Right lobe of liver (tissue), 6 donors: ENCODE measurements around the gene SYT17. TPM values are rescaled to one million over a fixed set of nuclear protein-coding genes. Genes with fewer than 3 reads are reported as not detected.

Source experiments
- ATAC-seq, 4 donors: fragments of 200-7000 bp; cut with Tn5 transposase; one replicate each; pipeline ENCODE4 v1.9.1; 2020; ENCODE audit warnings: mild to moderate bottlenecking in 4 of 4, moderate library complexity in 4 of 4
- DNase-seq, 3 donors: peaks; one replicate each; pipeline ENCODE4 v3.0.0-alpha.2; 2020
- H3K27ac ChIP-seq, 3 donors: fragments of 200-600 bp; one replicate each; pipeline ENCODE4 v1.8.0; 2022
- H3K27me3 ChIP-seq, 2 donors: fragments of 200-600 bp; one replicate each; pipeline ENCODE4 v1.8.0; 2022
- H3K36me3 ChIP-seq, 4 donors: fragments of 200-600 bp; sonication (generic) in 1 of 4; one replicate each; pipeline versions ENCODE4 v1.5.1 to v1.8.0; 2017 to 2022; ENCODE audit warnings: control low read depth in 1 of 4
- H3K4me1 ChIP-seq, 4 donors: fragments of 200-600 bp; sonication (generic) in 1 of 4; one replicate each; pipeline versions ENCODE4 v1.5.1 to v1.8.0; 2017 to 2022; ENCODE audit warnings: control low read depth in 1 of 4
- H3K4me3 ChIP-seq, 3 donors: fragments of 200-600 bp; one replicate each; pipeline ENCODE4 v1.8.0; 2022
- H3K9me3 ChIP-seq, 4 donors: fragments of 200-600 bp; sonication (generic) in 1 of 4; one replicate each; pipeline versions ENCODE4 v1.5.1 to v1.8.0; 2017 to 2022; ENCODE audit warnings: control low read depth in 1 of 4
- CTCF ChIP-seq, 4 donors: fragments of 200-600 bp in 3 of 4; fragments of 450-650 bp in 1 of 4; IDR thresholded peaks; one replicate each; pipeline versions ENCODE4 v1.5.1 to v1.8.0; 2016 to 2022; ENCODE audit warnings: antibody characterized with exemption in 4 of 4, mild to moderate bottlenecking in 2 of 4
- POLR2A ChIP-seq: fragments of 450-650 bp; IDR thresholded peaks from one replicate; pipeline ENCODE4 v1.6.1; 2017; ENCODE audit warnings: antibody characterized with exemption, mild to moderate bottlenecking
- WGBS: methylation state at CpG from one replicate; pipeline ENCODE4 v1.1.6; 2018; ENCODE audit warnings: low coverage, low lambda C conversion rate; ENCODE audit not compliant: insufficient coverage; ENCODE audit errors: missing lambda C conversion rate; 5-methylcytosine and 5-hydroxymethylcytosine counted together
- intact Hi-C, 2 donors: fragments of 100-400 bp; cut with DNase I; formaldehyde crosslinking; loops; one replicate each; pipeline versions ENCODE4 v1.11.2 to v1.14.1; 2022
- total RNA-seq, 6 experiments: library from RNA; depleted of rRNA in 2 of 6; stranded (reverse); fragments of >200 nt in 2 of 6; fragmentation: NEBNext Ultra II Directional in 3 of 6; extraction: Animal tissue kit (Norgen Biotek cat#: 25700) in 3 of 6; gene quantifications; one replicate each; pipeline versions ENCODE4 v1.1.0 to v1.2.4, GENCODE V29; 2016 to 2023
- donor health status: DM: no; HTN: yes; CAD: no.
- donor health status: DM: no; HTN: no; CAD: no.
- donor health status: DM: no; HTN: no; CAD: no.
- donor health status: DM: no; HTN: yes; CAD: no.
- donor health status: DM: no; HTN: yes; CAD: no.

SYT17 gene
- total RNA-seq, 6 experiments from 2014 or later = 8.2 to 14.1 (median 9.5) TPM

GRCh38 chr16:19140396-19140795 lies 27.6 kb upstream of the SYT17 start:
- Histone ChIP-seq H3K27me3 (no peaks in the 10 kb centered on the region), H3K36me3 (no peaks in the 10 kb centered on the region), H3K4me1 (peaks cover 0 to 2% (median 0%) of the 10 kb centered on the region in 4 donors), H3K27ac (no peak overlapping the region), H3K9me3 (no peaks in the 10 kb centered on the region), H3K4me3 (no peak overlapping the region)
- DNase-seq = no peak
- no peak for TF ChIP-seq POLR2A
- no peak for TF ChIP-seq CTCF (IDR thresholded peaks at IDR 0.05)
- 65% methylated on average over 2 of the region's 2 CpGs for WGBS
- intact Hi-C loops = no loop called here
- no peak for ATAC-seq

GRCh38 chr16:19142939-19143598 lies 25.0 kb upstream of the SYT17 start:
- Histone ChIP-seq H3K4me1 (peaks cover 0 to 2% (median 0%) of the 10 kb centered on the region in 4 donors), H3K27me3 (no peaks in the 10 kb centered on the region), H3K27ac (no peak overlapping the region), H3K36me3 (no peaks in the 10 kb centered on the region), H3K4me3 (no peak overlapping the region), H3K9me3 (no peaks in the 10 kb centered on the region)
- intact Hi-C loops = no loop called here
- 88% methylated on average over 6 of the region's 8 CpGs for WGBS
- TF ChIP-seq POLR2A = no peak
- TF ChIP-seq CTCF (IDR thresholded peaks at IDR 0.05) = no peak
- ATAC-seq (no peak), DNase-seq (no peak)

GRCh38 chr16:19143599-19143956 lies 24.5 kb upstream of the SYT17 start:
- ATAC-seq = no peak
- Histone ChIP-seq H3K4me1 (peaks cover 0 to 1% (median 0%) of the 10 kb centered on the region in 4 donors), H3K27ac (no peak overlapping the region), H3K4me3 (no peak overlapping the region), H3K9me3 (no peaks in the 10 kb centered on the region), H3K36me3 (no peaks in the 10 kb centered on the region), H3K27me3 (no peaks in the 10 kb centered on the region)
- TF ChIP-seq POLR2A (no peak), CTCF (IDR thresholded peaks at IDR 0.05) (no peak)
- no peak for DNase-seq
- intact Hi-C loops = no loop called here
- WGBS = 75% methylated on average over 9 of the region's 9 CpGs

GRCh38 chr16:19145010-19145409 lies 23.0 kb upstream of the SYT17 start:
- 63% methylated on average over 3 of the region's 3 CpGs for WGBS
- H3K27ac ChIP-seq = no peak overlapping the region
- intact Hi-C loops = no loop called here
- TF ChIP-seq CTCF (IDR thresholded peaks at IDR 0.05) = no peak
- TF ChIP-seq POLR2A = no peak
- DNase-seq = no peak
- no peaks in the 10 kb centered on the region for H3K4me1 ChIP-seq
- H3K4me3 ChIP-seq = no peak overlapping the region
- ATAC-seq = no peak
- no peaks in the 10 kb centered on the region for H3K36me3 ChIP-seq
- H3K9me3 ChIP-seq = no peaks in the 10 kb centered on the region
- no peaks in the 10 kb centered on the region for H3K27me3 ChIP-seq

GRCh38 chr16:19147126-19147525 lies 20.9 kb upstream of the SYT17 start:
- TF ChIP-seq CTCF (IDR thresholded peaks at IDR 0.05) = no peak
- TF ChIP-seq POLR2A = no peak
- Histone ChIP-seq H3K4me3 (no peak overlapping the region), H3K9me3 (no peaks in the 10 kb centered on the region), H3K4me1 (no peaks in the 10 kb centered on the region), H3K27ac (no peak overlapping the region), H3K36me3 (no peaks in the 10 kb centered on the region), H3K27me3 (no peaks in the 10 kb centered on the region)
- ATAC-seq (no peak), DNase-seq (no peak)
- intact Hi-C loops = no loop called here
- 47% methylated on average over 4 of the region's 4 CpGs for WGBS
